HL-60 (cell line): Measurements from ENCODE around the gene ZNRF3.

ENCODE experiments used
- DNase-seq, 2 experiments: peaks; one replicate each; pipeline ENCODE4 v3.0.0-alpha.2; 2010 to 2020; ENCODE audit warnings: low read depth in 1 of 2, low spot score in 1 of 2
- H3K27ac ChIP-seq: fragments of 250-450 bp; sonication (Bioruptor Pico); replicated peaks from 2 replicates; pipeline ENCODE4 v1.5.1; 2020; ENCODE audit warnings: mild to moderate bottlenecking, moderate library complexity
- H3K27me3 ChIP-seq: fragments of 250-450 bp; sonication (Bioruptor Pico); 2 replicates; pipeline ENCODE4 v1.5.1; 2021; ENCODE audit warnings: mild to moderate bottlenecking, moderate library complexity; ENCODE audit not compliant: insufficient read depth, poor library complexity, severe bottlenecking
- H3K4me3 ChIP-seq: replicated peaks from 2 replicates; pipeline ENCODE4 v1.5.1; 2011; ENCODE audit warnings: mild to moderate bottlenecking, control low read depth, low read length; ENCODE audit not compliant: insufficient read depth
- GABPA ChIP-seq: IDR thresholded peaks from 2 replicates; pipeline ENCODE4 v1.6.1; 2012; ENCODE audit warnings: low read depth
- POLR2AphosphoS5 ChIP-seq: IDR thresholded peaks from 2 replicates; pipeline ENCODE4 v1.6.1; 2012; ENCODE audit warnings: low read depth
- SPI1 ChIP-seq: IDR thresholded peaks from 2 replicates; pipeline ENCODE4 v1.6.1; 2012; ENCODE audit warnings: low read depth, mild to moderate bottlenecking, borderline replicate concordance
- TF ChIP-seq, protein P1 (sequence below): IDR thresholded peaks from one replicate; pipeline ENCODE4 v1.5.1; 2011; ENCODE audit warnings: low read length, control low read depth, inconsistent platforms; ENCODE audit not compliant: insufficient read depth
- TF ChIP-seq, protein P2 (sequence below): IDR thresholded peaks from 2 replicates; pipeline ENCODE4 v1.6.1; 2012; ENCODE audit warnings: low read depth; ENCODE audit not compliant: insufficient replicate concordance

ZNRF3 gene

DNA sequence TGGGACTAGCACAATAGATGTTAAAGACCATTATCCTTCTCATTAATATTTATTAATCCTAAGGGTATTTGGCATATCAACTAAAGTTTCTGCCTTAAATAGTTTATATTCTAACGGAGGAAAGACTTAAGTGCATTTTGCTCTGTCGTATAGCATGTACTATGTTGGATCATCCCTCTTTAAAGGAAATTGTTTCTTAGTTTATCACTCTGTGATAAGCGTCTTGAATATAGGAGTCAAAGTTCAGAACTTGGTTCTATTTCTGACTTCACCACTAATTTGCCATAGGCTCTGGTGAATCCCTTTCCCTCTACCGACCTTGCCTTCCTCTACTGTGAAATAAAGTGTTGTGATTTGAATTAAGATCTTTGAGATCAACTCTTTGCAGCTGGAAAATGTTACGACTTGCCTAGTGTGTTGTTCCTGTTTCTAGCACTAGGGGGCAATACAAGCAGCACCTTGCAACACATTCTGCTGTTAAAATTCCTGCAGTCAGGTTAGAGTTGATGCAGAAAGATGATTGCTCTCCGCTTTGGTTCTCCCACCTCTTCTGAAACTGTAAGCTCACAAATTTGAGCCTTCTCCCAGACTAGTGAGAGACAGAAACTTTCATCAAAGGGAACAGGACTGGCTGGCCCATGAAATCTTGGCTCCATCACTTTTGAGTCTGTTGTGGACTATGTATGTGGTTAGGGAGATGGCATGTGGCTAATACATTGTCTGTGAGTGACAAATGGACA, 27.8 kb upstream of the ZNRF3 start:
- H3K27ac ChIP-seq: no peak overlapping the region
- TF ChIP-seq POLR2AphosphoS5 (no peak), SPI1 (no peak; the same call in 1 of the 2 replicates), GABPA (no peak)
- TF ChIP-seq, protein P1, sequence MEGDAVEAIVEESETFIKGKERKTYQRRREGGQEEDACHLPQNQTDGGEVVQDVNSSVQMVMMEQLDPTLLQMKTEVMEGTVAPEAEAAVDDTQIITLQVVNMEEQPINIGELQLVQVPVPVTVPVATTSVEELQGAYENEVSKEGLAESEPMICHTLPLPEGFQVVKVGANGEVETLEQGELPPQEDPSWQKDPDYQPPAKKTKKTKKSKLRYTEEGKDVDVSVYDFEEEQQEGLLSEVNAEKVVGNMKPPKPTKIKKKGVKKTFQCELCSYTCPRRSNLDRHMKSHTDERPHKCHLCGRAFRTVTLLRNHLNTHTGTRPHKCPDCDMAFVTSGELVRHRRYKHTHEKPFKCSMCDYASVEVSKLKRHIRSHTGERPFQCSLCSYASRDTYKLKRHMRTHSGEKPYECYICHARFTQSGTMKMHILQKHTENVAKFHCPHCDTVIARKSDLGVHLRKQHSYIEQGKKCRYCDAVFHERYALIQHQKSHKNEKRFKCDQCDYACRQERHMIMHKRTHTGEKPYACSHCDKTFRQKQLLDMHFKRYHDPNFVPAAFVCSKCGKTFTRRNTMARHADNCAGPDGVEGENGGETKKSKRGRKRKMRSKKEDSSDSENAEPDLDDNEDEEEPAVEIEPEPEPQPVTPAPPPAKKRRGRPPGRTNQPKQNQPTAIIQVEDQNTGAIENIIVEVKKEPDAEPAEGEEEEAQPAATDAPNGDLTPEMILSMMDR: peak; percentile 91
- TF ChIP-seq, protein P2, sequence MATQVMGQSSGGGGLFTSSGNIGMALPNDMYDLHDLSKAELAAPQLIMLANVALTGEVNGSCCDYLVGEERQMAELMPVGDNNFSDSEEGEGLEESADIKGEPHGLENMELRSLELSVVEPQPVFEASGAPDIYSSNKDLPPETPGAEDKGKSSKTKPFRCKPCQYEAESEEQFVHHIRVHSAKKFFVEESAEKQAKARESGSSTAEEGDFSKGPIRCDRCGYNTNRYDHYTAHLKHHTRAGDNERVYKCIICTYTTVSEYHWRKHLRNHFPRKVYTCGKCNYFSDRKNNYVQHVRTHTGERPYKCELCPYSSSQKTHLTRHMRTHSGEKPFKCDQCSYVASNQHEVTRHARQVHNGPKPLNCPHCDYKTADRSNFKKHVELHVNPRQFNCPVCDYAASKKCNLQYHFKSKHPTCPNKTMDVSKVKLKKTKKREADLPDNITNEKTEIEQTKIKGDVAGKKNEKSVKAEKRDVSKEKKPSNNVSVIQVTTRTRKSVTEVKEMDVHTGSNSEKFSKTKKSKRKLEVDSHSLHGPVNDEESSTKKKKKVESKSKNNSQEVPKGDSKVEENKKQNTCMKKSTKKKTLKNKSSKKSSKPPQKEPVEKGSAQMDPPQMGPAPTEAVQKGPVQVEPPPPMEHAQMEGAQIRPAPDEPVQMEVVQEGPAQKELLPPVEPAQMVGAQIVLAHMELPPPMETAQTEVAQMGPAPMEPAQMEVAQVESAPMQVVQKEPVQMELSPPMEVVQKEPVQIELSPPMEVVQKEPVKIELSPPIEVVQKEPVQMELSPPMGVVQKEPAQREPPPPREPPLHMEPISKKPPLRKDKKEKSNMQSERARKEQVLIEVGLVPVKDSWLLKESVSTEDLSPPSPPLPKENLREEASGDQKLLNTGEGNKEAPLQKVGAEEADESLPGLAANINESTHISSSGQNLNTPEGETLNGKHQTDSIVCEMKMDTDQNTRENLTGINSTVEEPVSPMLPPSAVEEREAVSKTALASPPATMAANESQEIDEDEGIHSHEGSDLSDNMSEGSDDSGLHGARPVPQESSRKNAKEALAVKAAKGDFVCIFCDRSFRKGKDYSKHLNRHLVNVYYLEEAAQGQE: no peak
- H3K27me3 ChIP-seq: no peaks in the 10 kb centered on the region
- DNase-seq: peak; percentile 51 to 57
- no peak overlapping the region for H3K4me3 ChIP-seq

- Histone ChIP-seq H3K4me3 (no peak overlapping the region), H3K27ac (no peak overlapping the region), H3K27me3 (no peaks in the 10 kb centered on the region)
- no peak for DNase-seq
- no peak for TF ChIP-seq SPI1
Measured at GRCh38 chr22:28856095-28856455, 27.3 kb upstream of the ZNRF3 start.

- no peaks in the 10 kb centered on the region for H3K27me3 ChIP-seq
- TF ChIP-seq GABPA (no peak), SPI1 (no peak)
- H3K4me3 ChIP-seq: no peak overlapping the region
- no peak for DNase-seq
- H3K27ac ChIP-seq: no peak overlapping the region
Measured at GRCh38 chr22:28857288-28857687, 26.1 kb upstream of the ZNRF3 start.

- no peak for DNase-seq
- H3K27me3 ChIP-seq: no peaks in the 10 kb centered on the region
- TF ChIP-seq GABPA (no peak), POLR2AphosphoS5 (no peak), SPI1 (no peak)
- TF ChIP-seq, protein P2: no peak
- TF ChIP-seq, protein P1: no peak
- no peak overlapping the region for H3K4me3 ChIP-seq
- no peak overlapping the region for H3K27ac ChIP-seq
Measured at GRCh38 chr22:28864878-28865596, 18.3 kb upstream of the ZNRF3 start.
